ENCODE measurements around the gene UVSSA.

DNA sequence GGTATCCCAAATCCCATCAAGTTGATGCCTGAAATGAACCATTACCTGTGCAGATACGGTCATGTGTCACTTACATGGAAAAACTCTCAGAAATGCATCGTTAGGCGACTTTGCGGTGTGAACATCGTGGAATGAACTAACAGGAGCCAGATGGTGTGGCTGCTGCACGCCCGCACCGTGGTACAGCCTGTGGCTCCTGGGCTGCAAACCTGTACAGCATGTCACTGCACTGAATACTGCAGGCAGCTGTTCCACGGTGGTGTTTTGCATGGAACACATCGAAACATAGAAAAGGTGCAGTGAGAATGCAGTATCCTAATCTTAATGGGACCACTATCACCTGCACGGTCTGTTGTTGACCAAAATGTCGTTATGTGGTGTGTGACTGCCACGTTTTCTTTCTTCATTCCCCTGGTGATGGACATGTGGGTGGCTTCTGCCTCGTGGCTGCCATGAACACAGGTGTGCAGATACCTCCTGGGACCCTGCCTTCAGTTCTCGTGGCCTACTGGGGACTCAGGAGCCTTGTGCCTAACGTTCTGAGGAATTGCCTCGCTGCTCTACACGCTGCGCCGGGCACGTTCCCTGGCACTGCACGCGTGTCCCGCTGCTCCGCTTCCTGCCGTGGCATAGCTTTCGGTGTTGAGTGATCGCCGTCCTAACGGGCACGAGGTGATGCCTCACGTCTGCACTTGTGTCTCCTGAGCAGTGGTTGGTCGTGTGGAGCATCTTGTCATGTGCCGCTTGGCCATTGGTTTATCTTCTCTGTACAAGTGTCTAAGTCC, 38.9 kb upstream of the UVSSA start:
- TF ChIP-seq, protein P1, sequence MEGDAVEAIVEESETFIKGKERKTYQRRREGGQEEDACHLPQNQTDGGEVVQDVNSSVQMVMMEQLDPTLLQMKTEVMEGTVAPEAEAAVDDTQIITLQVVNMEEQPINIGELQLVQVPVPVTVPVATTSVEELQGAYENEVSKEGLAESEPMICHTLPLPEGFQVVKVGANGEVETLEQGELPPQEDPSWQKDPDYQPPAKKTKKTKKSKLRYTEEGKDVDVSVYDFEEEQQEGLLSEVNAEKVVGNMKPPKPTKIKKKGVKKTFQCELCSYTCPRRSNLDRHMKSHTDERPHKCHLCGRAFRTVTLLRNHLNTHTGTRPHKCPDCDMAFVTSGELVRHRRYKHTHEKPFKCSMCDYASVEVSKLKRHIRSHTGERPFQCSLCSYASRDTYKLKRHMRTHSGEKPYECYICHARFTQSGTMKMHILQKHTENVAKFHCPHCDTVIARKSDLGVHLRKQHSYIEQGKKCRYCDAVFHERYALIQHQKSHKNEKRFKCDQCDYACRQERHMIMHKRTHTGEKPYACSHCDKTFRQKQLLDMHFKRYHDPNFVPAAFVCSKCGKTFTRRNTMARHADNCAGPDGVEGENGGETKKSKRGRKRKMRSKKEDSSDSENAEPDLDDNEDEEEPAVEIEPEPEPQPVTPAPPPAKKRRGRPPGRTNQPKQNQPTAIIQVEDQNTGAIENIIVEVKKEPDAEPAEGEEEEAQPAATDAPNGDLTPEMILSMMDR (IDR thresholded peaks at IDR 0.05), result no peak
- TF ChIP-seq POLR2A (IDR thresholded peaks at IDR 0.05) (no peak), POLR2AphosphoS5 (IDR thresholded peaks at IDR 0.05) (no peak), EP300 (IDR thresholded peaks at IDR 0.05) (no peak)

All from stomach (tissue), 4 donors.